GM12891 (cell line): ENCODE data around the gene ZC3H14.

Experiments
- DNase-seq: peaks from one replicate; pipeline ENCODE4 v3.0.0; 2011; ENCODE audit warnings: low spot score; ENCODE audit not compliant: insufficient read length
- FAIRE-seq: peaks from 2 replicates; lab custom pipeline; 2011; peaks lifted over from hg19 to GRCh38; lab: Jason Lieb, UNC
- PAX5 ChIP-seq: IDR thresholded peaks from 2 replicates; pipeline ENCODE4 v1.6.1; 2011; ENCODE audit warnings: low read length, moderate library complexity, mild to moderate bottlenecking; ENCODE audit not compliant: insufficient read depth, severe bottlenecking
- POLR2A ChIP-seq: IDR thresholded peaks from 2 replicates; pipeline ENCODE4 v1.6.1; 2011; ENCODE audit warnings: low read depth, low read length, control low read depth
- POLR2AphosphoS5 ChIP-seq: IDR thresholded peaks from 2 replicates; pipeline ENCODE4 v1.6.1; 2011; ENCODE audit warnings: low read depth, low read length, control low read depth
- POU2F2 ChIP-seq: IDR thresholded peaks from 2 replicates; pipeline ENCODE4 v1.6.1; 2011; ENCODE audit warnings: low read depth, mild to moderate bottlenecking, control low read depth, low read length, moderate library complexity
- SPI1 ChIP-seq: IDR thresholded peaks from 2 replicates; pipeline ENCODE4 v1.6.1; 2011; ENCODE audit warnings: low read depth, low read length, control low read depth
- TAF1 ChIP-seq: IDR thresholded peaks from 2 replicates; pipeline ENCODE4 v1.6.1; 2011; ENCODE audit warnings: low read depth, low read length, control low read depth

The ZC3H14 gene

GRCh38 chr14:88616697-88617096 lies 53.9 kb downstream of the ZC3H14 start:
- DNase-seq (no peak), FAIRE-seq (no peak)
- TF ChIP-seq TAF1 (no peak), POLR2A (no peak), POU2F2 (no peak), POLR2AphosphoS5 (no peak), PAX5 (no peak), SPI1 (no peak)

- FAIRE-seq (no peak), DNase-seq (no peak)
- TF ChIP-seq SPI1 (no peak), POU2F2 (no peak), TAF1 (no peak), POLR2AphosphoS5 (no peak), POLR2A (no peak), PAX5 (no peak)
These were observed 54.6 kb downstream of the ZC3H14 start for GRCh38 chr14:88617479-88617878.

- FAIRE-seq, result no peak
- TF ChIP-seq POLR2A (no peak), POU2F2 (no peak), SPI1 (no peak), TAF1 (no peak), POLR2AphosphoS5 (no peak), PAX5 (no peak)
- no peak for DNase-seq
These were observed 55.6 kb downstream of the ZC3H14 start for GRCh38 chr14:88618476-88618875.

- TF ChIP-seq POLR2A, result no peak
- no peak for TF ChIP-seq PAX5
- TF ChIP-seq SPI1, result no peak
- no peak for TF ChIP-seq POU2F2
- no peak for TF ChIP-seq POLR2AphosphoS5
- TF ChIP-seq TAF1, result no peak
- no peak for DNase-seq
- no peak for FAIRE-seq
These were observed 58.3 kb downstream of the ZC3H14 start for GRCh38 chr14:88621100-88621499.

- FAIRE-seq, result no peak
- DNase-seq, result no peak
- no peak for TF ChIP-seq TAF1
- TF ChIP-seq POLR2A, result no peak
- no peak for TF ChIP-seq POU2F2
- no peak for TF ChIP-seq POLR2AphosphoS5
- no peak for TF ChIP-seq SPI1
- TF ChIP-seq PAX5, result no peak
These were observed 62.8 kb downstream of the ZC3H14 start for GRCh38 chr14:88625671-88626070.

- FAIRE-seq (no peak), DNase-seq (no peak)
- no peak for TF ChIP-seq POLR2A
- TF ChIP-seq POLR2AphosphoS5, result no peak
- no peak for TF ChIP-seq PAX5
- no peak for TF ChIP-seq TAF1
- TF ChIP-seq POU2F2, result no peak
- TF ChIP-seq SPI1, result no peak
These were observed 65.2 kb downstream of the ZC3H14 start for GRCh38 chr14:88628033-88628432.

GRCh38 chr14:88628462-88628861 lies 65.6 kb downstream of the ZC3H14 start:
- DNase-seq (no peak), FAIRE-seq (no peak)
- no peak for TF ChIP-seq POLR2AphosphoS5
- no peak for TF ChIP-seq SPI1
- TF ChIP-seq TAF1, result no peak
- TF ChIP-seq POLR2A, result no peak
- TF ChIP-seq PAX5, result no peak
- no peak for TF ChIP-seq POU2F2

- FAIRE-seq, result no peak
- TF ChIP-seq SPI1, result no peak
- no peak for TF ChIP-seq POLR2A
- no peak for TF ChIP-seq POU2F2
- no peak for TF ChIP-seq PAX5
- no peak for TF ChIP-seq POLR2AphosphoS5
- no peak for TF ChIP-seq TAF1
- no peak for DNase-seq
These were observed 67.7 kb downstream of the ZC3H14 start for GRCh38 chr14:88630565-88630964.

- DNase-seq, result no peak
- no peak for FAIRE-seq
- TF ChIP-seq POLR2AphosphoS5 (no peak), TAF1 (no peak), POU2F2 (no peak), PAX5 (no peak), POLR2A (no peak), SPI1 (no peak)
These were observed 68.3 kb downstream of the ZC3H14 start for GRCh38 chr14:88631091-88631490.

- FAIRE-seq (no peak), DNase-seq (no peak)
These were observed 69.7 kb downstream of the ZC3H14 start for GRCh38 chr14:88632512-88632911.

More at GRCh38 chr14:88632512-88632911, 69.7 kb downstream of the ZC3H14 start:
- no peak for TF ChIP-seq POLR2A
- no peak for TF ChIP-seq POLR2AphosphoS5
- TF ChIP-seq SPI1, result no peak
- TF ChIP-seq POU2F2, result no peak
- no peak for TF ChIP-seq PAX5
- no peak for TF ChIP-seq TAF1
